DND-41 (cell line): Measurements from ENCODE around the gene TMEM8B.
"Not testable (repeated sequence)": the region's sequence is repeated elsewhere in the genome, so short reads cannot be mapped to it uniquely, and the experiment has no call there.

Experiments
- ATAC-seq: fragments of 200-7000 bp; cut with Tn5 transposase; 3 replicates; pipeline ENCODE4 v1.9.1; 2021; ENCODE audit warnings: low read depth; ENCODE audit not compliant: insufficient read depth
- DNase-seq: peaks from one replicate; pipeline ENCODE4 v3.0.0-alpha.2; 2020
- H2AFZ ChIP-seq: 2 replicates; pipeline ENCODE4 v1.6.0; 2012; ENCODE audit warnings: low read depth, low read length
- H3K27ac ChIP-seq: 2 replicates; pipeline ENCODE4 v1.5.1; 2012; ENCODE audit warnings: low read length, inconsistent platforms
- H3K27me3 ChIP-seq: fragments of 200-600 bp; sonication (generic); 2 replicates; pipeline ENCODE4 v1.6.0; 2012; ENCODE audit warnings: low read length, mild to moderate bottlenecking, inconsistent platforms; ENCODE audit not compliant: insufficient read depth, poor library complexity
- H3K36me3 ChIP-seq: 2 replicates; pipeline ENCODE4 v1.5.1; 2012; ENCODE audit warnings: low read length, inconsistent platforms; ENCODE audit not compliant: insufficient read depth
- H3K4me1 ChIP-seq: 2 replicates; pipeline ENCODE4 v1.5.1; 2012; ENCODE audit warnings: mild to moderate bottlenecking, low read length; ENCODE audit not compliant: insufficient read depth
- H3K4me2 ChIP-seq: 2 replicates; pipeline ENCODE4 v1.6.0; 2012; ENCODE audit warnings: mild to moderate bottlenecking, moderate library complexity, low read length, inconsistent platforms; ENCODE audit not compliant: insufficient read depth
- H3K4me3 ChIP-seq, 2 experiments: fragments of 200-600 bp in 1 of 2; shearing (Covaris generic) in 1 of 2; 2 replicates each; pipeline ENCODE4 v1.5.1; 2012 to 2016; ENCODE audit warnings: inconsistent platforms in 2 of 2, low read length in 2 of 2, mild to moderate bottlenecking in 2 of 2, low read depth in 1 of 2, moderate library complexity in 1 of 2
- H3K79me2 ChIP-seq: 2 replicates; pipeline ENCODE4 v1.6.0; 2012; ENCODE audit warnings: low read length, inconsistent platforms; ENCODE audit not compliant: insufficient read depth
- H3K9ac ChIP-seq: 2 replicates; pipeline ENCODE4 v1.6.0; 2012; ENCODE audit warnings: low read depth, mild to moderate bottlenecking, inconsistent platforms, low read length, moderate library complexity
- H3K9me3 ChIP-seq: 2 replicates; pipeline ENCODE4 v1.5.1; 2012; ENCODE audit warnings: low read length, moderate library complexity, mild to moderate bottlenecking, inconsistent platforms; ENCODE audit not compliant: insufficient read depth, severe bottlenecking
- H4K20me1 ChIP-seq: 2 replicates; pipeline ENCODE4 v1.6.0; 2012; ENCODE audit warnings: low read length; ENCODE audit not compliant: insufficient read depth
- CTCF ChIP-seq: IDR thresholded peaks from 2 replicates; pipeline ENCODE4 v1.5.1; 2012; ENCODE audit warnings: borderline replicate concordance, low read length, moderate library complexity, mild to moderate bottlenecking; ENCODE audit not compliant: poor library complexity, severe bottlenecking; ENCODE audit errors: extremely low read depth
- EZH2 ChIP-seq: IDR thresholded peaks from 3 replicates; pipeline ENCODE4 v1.6.1; 2012; ENCODE audit warnings: borderline replicate concordance, low read depth, mild to moderate bottlenecking, moderate library complexity, low read length, inconsistent platforms; ENCODE audit not compliant: severe bottlenecking

The TMEM8B gene

GRCh38 chr9:35891646-35892045 is 62.6 kb downstream of the TMEM8B start:
- DNase-seq: no peak

DNA sequence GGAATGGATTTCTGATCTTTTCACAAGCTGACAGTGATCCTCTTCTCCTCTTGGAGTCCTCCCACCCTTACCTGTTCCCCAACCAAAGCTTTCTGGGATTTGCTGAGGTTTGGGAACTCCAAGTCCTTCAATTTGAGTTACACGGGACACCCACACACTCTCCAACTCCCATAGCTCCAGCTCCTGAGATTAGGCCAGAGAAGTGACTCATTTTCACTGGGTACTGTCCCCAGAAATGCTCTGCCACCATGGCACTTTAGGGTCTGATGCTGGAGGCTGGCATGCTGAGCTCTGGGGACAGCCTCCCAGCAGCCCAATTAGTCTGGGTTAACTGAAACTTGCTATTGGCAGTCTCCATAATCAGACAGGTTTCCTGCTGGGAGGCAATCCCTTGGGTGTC is 63.0 kb downstream of the TMEM8B start:
- Histone ChIP-seq H3K36me3 (no peaks in the 10 kb centered on the region), H3K4me1 (no peaks in the 10 kb centered on the region), H3K79me2 (no peaks in the 10 kb centered on the region), H3K9me3 (no peaks in the 10 kb centered on the region), H3K27ac (no peak overlapping the region), H3K4me3 (no peak overlapping the region), H4K20me1 (no peaks in the 10 kb centered on the region), H3K27me3 (peaks cover 9% of the 10 kb centered on the region), H3K4me2 (no peak overlapping the region), H2AFZ (no peak overlapping the region), H3K9ac (no peak overlapping the region)
- DNase-seq (no peak), ATAC-seq (no peak)
- TF ChIP-seq EZH2: no peak
- TF ChIP-seq CTCF: no peak

More at GRCh38 chr9:35891646-35892045, 62.6 kb downstream of the TMEM8B start:
- H3K4me3 ChIP-seq: no peak overlapping the region
- H3K9me3 ChIP-seq: no peaks in the 10 kb centered on the region
- no peak overlapping the region for H3K9ac ChIP-seq
- H3K4me1 ChIP-seq: no peaks in the 10 kb centered on the region
- no peaks in the 10 kb centered on the region for H4K20me1 ChIP-seq
- H3K79me2 ChIP-seq: no peaks in the 10 kb centered on the region
- no peak overlapping the region for H3K27ac ChIP-seq
- TF ChIP-seq CTCF (no peak), EZH2 (no peak)
- H3K4me2 ChIP-seq: no peak overlapping the region
- no peak for ATAC-seq
- no peak overlapping the region for H2AFZ ChIP-seq
- no peaks in the 10 kb centered on the region for H3K36me3 ChIP-seq
- H3K27me3 ChIP-seq: peaks cover 9% of the 10 kb centered on the region

- Histone ChIP-seq H3K27ac (no peak overlapping the region), H4K20me1 (no peaks in the 10 kb centered on the region), H3K27me3 (peaks cover 17% of the 10 kb centered on the region), H2AFZ (no peak overlapping the region), H3K79me2 (no peaks in the 10 kb centered on the region), H3K4me2 (no peak overlapping the region), H3K9ac (no peak overlapping the region), H3K36me3 (no peaks in the 10 kb centered on the region), H3K4me1 (no peaks in the 10 kb centered on the region), H3K4me3 (no peak overlapping the region), H3K9me3 (no peaks in the 10 kb centered on the region)
- TF ChIP-seq CTCF: no peak
- no peak for TF ChIP-seq EZH2
- ATAC-seq (no peak), DNase-seq (no peak)
Measured at GRCh38 chr9:35896570-35896969, 67.5 kb downstream of the TMEM8B start.

DNA sequence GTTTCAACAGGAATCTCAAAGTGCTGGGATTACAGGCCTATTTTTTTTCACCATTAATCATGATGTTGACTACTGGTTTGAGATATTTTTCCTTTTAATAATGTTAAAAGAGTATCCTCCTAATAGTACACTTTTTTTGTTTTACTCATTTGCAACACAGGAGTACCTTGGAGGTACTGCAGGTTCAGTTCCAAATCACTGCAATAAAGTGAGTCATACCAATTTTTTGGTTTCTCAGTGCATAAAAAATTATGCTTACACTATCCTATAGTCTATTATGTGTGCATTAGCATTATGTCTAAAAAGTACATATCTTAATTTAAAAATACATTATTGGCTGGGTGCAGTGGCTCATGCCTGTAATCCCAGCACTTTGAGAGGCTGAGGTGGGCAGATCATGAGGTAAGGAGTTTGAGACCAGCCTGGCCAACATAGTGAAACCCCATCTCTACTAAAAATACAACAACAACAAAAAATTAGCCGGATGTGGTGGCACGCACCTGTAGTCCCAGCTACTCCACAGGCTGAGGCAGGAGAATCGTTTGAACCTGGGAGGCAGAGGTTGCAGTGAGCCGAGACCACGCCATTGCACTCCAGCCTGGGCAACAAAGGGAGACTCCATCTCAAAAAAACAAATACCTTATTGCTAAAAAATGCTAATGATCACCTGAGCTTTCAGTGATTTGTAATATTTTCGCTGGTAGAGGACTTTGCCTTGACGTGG is 68.5 kb downstream of the TMEM8B start:
- not testable (repeated sequence) for ATAC-seq

More for the DNA sequence above, 68.5 kb downstream of the TMEM8B start:
- peaks cover 15% of the 10 kb centered on the region for H3K27me3 ChIP-seq
- not testable (repeated sequence) for H3K36me3 ChIP-seq, H2AFZ ChIP-seq, H4K20me1 ChIP-seq, H3K27ac ChIP-seq, H3K79me2 ChIP-seq, H3K4me3 ChIP-seq, H3K4me1 ChIP-seq, H3K4me2 ChIP-seq, H3K9me3 ChIP-seq, DNase-seq, H3K9ac ChIP-seq
